H1 (cell line): ENCODE results near the gene SLC6A19. TPM values are rescaled to one million over a fixed set of nuclear protein-coding genes. Genes with fewer than 3 reads are reported as not detected.

Experiments
- CTCF ChIA-PET: fragments of 300-600 bp; sonication (Branson Sonifier 250); formaldehyde crosslinking; loops from one replicate; lab custom pipeline; 2021; ENCODE audit not compliant: partially characterized antibody; lab: Charles Lee
- POLR2A ChIA-PET: fragments of 300-600 bp; sonication (Branson Sonifier 250); formaldehyde crosslinking; loops from one replicate; lab custom pipeline; 2021; ENCODE audit warnings: inconsistent platforms; ENCODE audit not compliant: partially characterized antibody; lab: Charles Lee
- DNase-seq, 2 experiments: peaks; one replicate each; pipeline versions ENCODE4 v3.0.0 to v3.0.0-alpha.2; 2010 to 2022; ENCODE audit warnings: low spot score in 2 of 2, low read depth in 1 of 2, mixed read lengths in 1 of 2
- FAIRE-seq: peaks from 2 replicates; lab custom pipeline; 2011; peaks lifted over from hg19 to GRCh38; lab: Jason Lieb, UNC
- H2AFZ ChIP-seq: 2 replicates; pipeline ENCODE4 v1.8.1; 2012; ENCODE audit warnings: low read length, inconsistent platforms
- H2AK5ac ChIP-seq: 2 replicates; pipeline ENCODE4 v1.6.1; 2013; ENCODE audit warnings: low read depth, low read length
- H2BK120ac ChIP-seq: replicated peaks from 2 replicates; pipeline ENCODE3; 2013; ENCODE audit warnings: low read depth, low read length, inconsistent platforms
- H2BK12ac ChIP-seq: 2 replicates; pipeline ENCODE4 v1.6.1; 2013; ENCODE audit warnings: low read depth, low read length
- H2BK15ac ChIP-seq: 2 replicates; pipeline ENCODE4 v1.6.1; 2013; ENCODE audit warnings: low read length
- H2BK20ac ChIP-seq: 2 replicates; pipeline ENCODE4 v1.6.1; 2013; ENCODE audit warnings: low read length
- H2BK5ac ChIP-seq: 2 replicates; pipeline ENCODE4 v1.6.1; 2013; ENCODE audit warnings: low read depth, low read length
- H3K14ac ChIP-seq: 2 replicates; pipeline ENCODE4 v1.6.1; 2013; ENCODE audit warnings: inconsistent platforms; ENCODE audit not compliant: insufficient read length
- H3K18ac ChIP-seq: 2 replicates; pipeline ENCODE4 v1.6.1; 2013; ENCODE audit warnings: low read length; ENCODE audit errors: extremely low read depth
- H3K23ac ChIP-seq: 2 replicates; pipeline ENCODE4 v1.6.1; 2013; ENCODE audit warnings: inconsistent platforms; ENCODE audit not compliant: insufficient read length
- H3K23me2 ChIP-seq: 2 replicates; pipeline ENCODE4 v1.6.1; 2013; ENCODE audit warnings: low read depth, low read length
- H3K27ac ChIP-seq: 2 replicates; pipeline ENCODE4 v1.6.1; 2011; ENCODE audit warnings: low read depth, low read length, inconsistent platforms
- H3K27me3 ChIP-seq, 4 experiments: replicated peaks in 1 of 4; 1 replicate in 1 of 4; 2 replicates in 3 of 4; pipeline versions ENCODE4 v1.6.1 to v1.8.1; 2011 to 2013; ENCODE audit warnings: low read length in 3 of 4, mild to moderate bottlenecking in 3 of 4, inconsistent platforms in 2 of 4, mixed read lengths in 2 of 4, moderate library complexity in 1 of 4; ENCODE audit not compliant: control insufficient read depth in 3 of 4, insufficient read depth in 3 of 4; ENCODE audit errors: extremely low read depth in 1 of 4
- H3K36me3 ChIP-seq, 4 experiments: 2 replicates each; pipeline versions ENCODE4 v1.6.1 to v1.8.1; 2011 to 2013; ENCODE audit warnings: mild to moderate bottlenecking in 4 of 4, low read length in 3 of 4, moderate library complexity in 2 of 4, control low read depth in 1 of 4, inconsistent platforms in 1 of 4; ENCODE audit not compliant: insufficient read depth in 4 of 4, control insufficient read depth in 2 of 4
- H3K4ac ChIP-seq: replicated peaks from 2 replicates; pipeline ENCODE3; 2013; ENCODE audit warnings: low read length, low read depth, mixed read lengths, inconsistent platforms; ENCODE audit not compliant: insufficient read length
- H3K4me1 ChIP-seq, 4 experiments: replicated peaks in 1 of 4; 1 replicate in 1 of 4; 2 replicates in 3 of 4; pipeline versions ENCODE4 v1.6.1 to v1.8.1; 2011 to 2013; ENCODE audit warnings: low read length in 3 of 4, inconsistent platforms in 2 of 4, mixed read lengths in 1 of 4; ENCODE audit not compliant: insufficient read depth in 4 of 4, control insufficient read depth in 3 of 4
- H3K4me2 ChIP-seq, 2 experiments: 2 replicates each; pipeline versions ENCODE4 v1.6.1 to v1.8.1; 2011 to 2013; ENCODE audit warnings: low read depth in 2 of 2, low read length in 2 of 2, control low read depth in 1 of 2, inconsistent platforms in 1 of 2, mild to moderate bottlenecking in 1 of 2; ENCODE audit not compliant: insufficient read depth in 1 of 2
- H3K4me3 ChIP-seq, 4 experiments: fragments of 200-600, 300-600 bp in 1 of 4; sonication (generic), shearing (Covaris generic), sonication (Bioruptor Twin) in 1 of 4; 2 replicates each; pipeline versions ENCODE4 v1.5.1 to v1.8.1; 2011 to 2016; ENCODE audit warnings: low read length in 4 of 4, low read depth in 3 of 4, control low read depth in 2 of 4, inconsistent platforms in 2 of 4, mild to moderate bottlenecking in 2 of 4, mixed read lengths in 1 of 4, moderate library complexity in 1 of 4; ENCODE audit not compliant: insufficient read depth in 2 of 4; ENCODE audit errors: extremely low read depth in 1 of 4
- H3K56ac ChIP-seq: replicated peaks from 2 replicates; pipeline ENCODE3; 2013; ENCODE audit warnings: low read depth, mild to moderate bottlenecking, mixed read lengths, low read length, inconsistent platforms; ENCODE audit not compliant: insufficient read length
- H3K79me1 ChIP-seq: 2 replicates; pipeline ENCODE4 v1.6.1; 2013; ENCODE audit warnings: low read depth, low read length, control low read depth
- H3K79me2 ChIP-seq, 2 experiments: 2 replicates each; pipeline versions ENCODE4 v1.6.1 to v1.8.1; 2012 to 2013; ENCODE audit warnings: low read length in 2 of 2, mild to moderate bottlenecking in 2 of 2, inconsistent platforms in 1 of 2; ENCODE audit not compliant: insufficient read depth in 2 of 2, control insufficient read depth in 1 of 2
- H3K9ac ChIP-seq, 4 experiments: replicated peaks in 1 of 4; 1 replicate in 1 of 4; 2 replicates in 3 of 4; pipeline versions ENCODE4 v1.6.1 to v1.8.1; 2011 to 2013; ENCODE audit warnings: low read depth in 3 of 4, low read length in 3 of 4, control low read depth in 2 of 4, mild to moderate bottlenecking in 2 of 4, moderate library complexity in 2 of 4, inconsistent platforms in 1 of 4; ENCODE audit errors: extremely low read depth in 1 of 4
- H3K9me3 ChIP-seq, 2 experiments: 2 replicates each; pipeline versions ENCODE4 v1.6.1 to v1.8.1; 2012 to 2013; ENCODE audit warnings: mild to moderate bottlenecking in 2 of 2, moderate library complexity in 2 of 2, control low read depth in 1 of 2, inconsistent platforms in 1 of 2, low read depth in 1 of 2, low read length in 1 of 2, mixed read lengths in 1 of 2; ENCODE audit not compliant: insufficient read depth in 2 of 2
- H4K20me1 ChIP-seq, 2 experiments: replicated peaks in 1 of 2; 2 replicates each; pipeline versions ENCODE3 to v1.8.1; 2011 to 2013; ENCODE audit warnings: inconsistent platforms in 2 of 2, low read length in 2 of 2, mild to moderate bottlenecking in 1 of 2; ENCODE audit not compliant: insufficient read depth in 2 of 2, control insufficient read depth in 1 of 2
- H4K5ac ChIP-seq: 2 replicates; pipeline ENCODE4 v1.6.1; 2013; ENCODE audit warnings: low read length, low read depth, mixed read lengths, inconsistent platforms; ENCODE audit not compliant: insufficient read length
- H4K8ac ChIP-seq: 2 replicates; pipeline ENCODE4 v1.8.0; 2013; ENCODE audit warnings: mild to moderate bottlenecking, moderate library complexity, low read length, inconsistent platforms; ENCODE audit not compliant: insufficient read depth; ENCODE audit errors: extremely low read depth
- H4K91ac ChIP-seq: replicated peaks from 2 replicates; pipeline ENCODE3; 2013; ENCODE audit warnings: low read length, mixed read lengths, inconsistent platforms; ENCODE audit not compliant: insufficient read length
- BACH1 ChIP-seq: IDR thresholded peaks from 2 replicates; pipeline ENCODE4 v1.6.1; 2012; ENCODE audit warnings: low read length, improper control_type of control experiment
- BRCA1 ChIP-seq: IDR thresholded peaks from 2 replicates; pipeline ENCODE4 v1.6.1; 2012; ENCODE audit warnings: low read depth, low read length, improper control_type of control experiment
- CHD2 ChIP-seq: IDR thresholded peaks from 2 replicates; pipeline ENCODE4 v1.6.1; 2012; ENCODE audit warnings: low read length, improper control_type of control experiment
- GTF2F1 ChIP-seq: IDR thresholded peaks from 2 replicates; pipeline ENCODE4 v1.6.1; 2012; ENCODE audit warnings: low read depth, low read length, improper control_type of control experiment, borderline replicate concordance
- HDAC2 ChIP-seq, 2 experiments: fragments of 300-600 bp in 1 of 2; sonication (generic) in 1 of 2; IDR thresholded peaks; 2 replicates each; pipeline ENCODE4 v1.6.1; 2011 to 2012; ENCODE audit warnings: low read depth in 2 of 2, low read length in 2 of 2, mild to moderate bottlenecking in 2 of 2, moderate library complexity in 2 of 2, borderline replicate concordance in 1 of 2, inconsistent platforms in 1 of 2
- KDM1A ChIP-seq: fragments of 200-600, 300-600 bp; sonication (generic); IDR thresholded peaks from 2 replicates; pipeline ENCODE4 v1.7.1; 2016; ENCODE audit warnings: mild to moderate bottlenecking, low read length, borderline replicate concordance
- POLR2AphosphoS5 ChIP-seq: IDR thresholded peaks from 2 replicates; pipeline ENCODE4 v1.6.1; 2011; ENCODE audit warnings: low read depth, low read length
- RNF2 ChIP-seq: fragments of 200-900, 300-1000 bp; sonication (generic); IDR thresholded peaks from 2 replicates; pipeline ENCODE4 v1.7.1; 2016; ENCODE audit warnings: borderline replicate concordance, low read depth, mild to moderate bottlenecking, antibody characterized with exemption, low read length; ENCODE audit not compliant: poor library complexity, severe bottlenecking; ENCODE audit errors: missing control alignments
- SP1 ChIP-seq: IDR thresholded peaks from 2 replicates; pipeline ENCODE4 v1.6.1; 2011; ENCODE audit warnings: low read depth, low read length
- SUZ12 ChIP-seq: fragments of 200-600 bp; sonication (generic); IDR thresholded peaks from 2 replicates; pipeline ENCODE4 v1.6.1; 2012; ENCODE audit warnings: mild to moderate bottlenecking, inconsistent platforms, low read length, moderate library complexity, mixed read lengths
- TBP ChIP-seq: IDR thresholded peaks from 2 replicates; pipeline ENCODE4 v1.6.1; 2011; ENCODE audit warnings: low read depth, low read length, improper control_type of control experiment
- TCF12 ChIP-seq: IDR thresholded peaks from 2 replicates; pipeline ENCODE4 v1.6.1; 2011; ENCODE audit warnings: low read depth, mild to moderate bottlenecking, low read length
- WGBS, 2 experiments: shearing (Covaris generic) in 1 of 2; methylation state at CpG; one replicate each; pipeline versions ENCODE4 v1.1.6 to v1.1.7; 2013 to 2015; ENCODE audit warnings: low lambda C conversion rate in 2 of 2, mixed read lengths in 2 of 2, inconsistent platforms in 1 of 2, low coverage in 1 of 2, missing lambda C conversion rate in 1 of 2; ENCODE audit not compliant: insufficient replicate concordance in 2 of 2, insufficient coverage in 1 of 2, insufficient read length in 1 of 2; ENCODE audit errors: extremely low coverage in 1 of 2, missing lambda C conversion rate in 1 of 2; 5-methylcytosine and 5-hydroxymethylcytosine counted together
- polyA plus RNA-seq, 7 experiments: library from polyadenylated mRNA; depleted of rRNA in 3 of 7; stranded (reverse) in 5 of 7; unstranded in 2 of 7; fragments of >200 nt in 5 of 7; fragments of 200-250 nt in 2 of 7; gene quantifications; 1 replicate in 5 of 7; 2 replicates in 1 of 7; 4 replicates in 1 of 7; pipeline versions ENCODE4 v1.2.1 to v1.2.3, GENCODE V29; 2011 to 2013; ENCODE audit warnings: missing spikeins in 2 of 7, mixed read lengths in 2 of 7
- total RNA-seq: library from RNA; stranded (reverse); fragmentation: NEBNext Ultra II Directional; extraction: Animal tissue kit (Norgen Biotek cat#: 25700); gene quantifications from 2 replicates; pipeline ENCODE4 v1.2.1, GENCODE V29; 2021

Gene SLC6A19
- total and polyA plus RNA-seq, 2 of the 8 experiments (the other 6 are each of a cell fraction or from before 2014, with no cell fraction given), result 0.02 TPM; not detected in 1

- H2BK5ac ChIP-seq, result no peak overlapping the region
- no peaks in the 10 kb centered on the region for H3K27me3 ChIP-seq
- no peak overlapping the region for H2AK5ac ChIP-seq
- no peak overlapping the region for H2BK120ac ChIP-seq
- H3K9ac ChIP-seq, result no peak overlapping the region
- H4K8ac ChIP-seq, result no peak overlapping the region; the same call in 1 of the 2 replicates
- no peak for FAIRE-seq
- no peak overlapping the region for H3K14ac ChIP-seq
- H3K4me2 ChIP-seq, result no peak overlapping the region
- H3K23me2 ChIP-seq, result no peaks in the 10 kb centered on the region
- no peak overlapping the region for H3K18ac ChIP-seq
- no peak overlapping the region for H4K5ac ChIP-seq
- no peak overlapping the region for H2BK12ac ChIP-seq
- H4K91ac ChIP-seq, result no peak overlapping the region
- POLR2A ChIA-PET, result no interaction called here
- peaks cover 0 to 3% of the 10 kb centered on the region in 2 experiments; a peak in 1 of 4 replicates for H3K9me3 ChIP-seq
- H2AFZ ChIP-seq, result no peak overlapping the region
- H2BK20ac ChIP-seq, result no peak overlapping the region
- no peak for DNase-seq
- H3K79me2 ChIP-seq, result no peaks in the 10 kb centered on the region
- no peaks in the 10 kb centered on the region for H3K36me3 ChIP-seq
- WGBS, 2 experiments, result 84% methylated on average over 22 of the region's 27 CpGs; no CpG with 5 or more reads in 1 of the 2 experiments
- H3K23ac ChIP-seq, result no peak overlapping the region
- H3K56ac ChIP-seq, result no peak overlapping the region
- CTCF ChIA-PET, result interaction anchor here (0.5 to 5.5 kb wide), 2 partner anchors 13 to 103 kb away, joined by 4 to 30 read pairs; no protein-coding TSS in a partner anchor
- no peaks in the 10 kb centered on the region for H3K79me1 ChIP-seq
- H3K4me3 ChIP-seq, result no peak overlapping the region
- H3K27ac ChIP-seq, result no peak overlapping the region
- no peaks in the 10 kb centered on the region for H3K4me1 ChIP-seq
- no peak overlapping the region for H3K4ac ChIP-seq
- no peaks in the 10 kb centered on the region for H4K20me1 ChIP-seq
- no peak overlapping the region for H2BK15ac ChIP-seq
- no peak for TF ChIP-seq CHD2
- no peak for TF ChIP-seq SP1
- TF ChIP-seq TCF12, result no peak
- TF ChIP-seq BRCA1, result no peak
- no peak for TF ChIP-seq RNF2
- no peak for TF ChIP-seq POLR2AphosphoS5
- TF ChIP-seq BACH1, result no peak
- TF ChIP-seq KDM1A, result no peak
- no peak for TF ChIP-seq GTF2F1
- TF ChIP-seq TBP, result no peak
- no peak for TF ChIP-seq SUZ12
- no peak for TF ChIP-seq HDAC2 (IDR thresholded peaks at IDR 0.05; ENCODE audit: borderline replicate concordance in 1 of 2, low read depth in 2 of 2, low read length in 2 of 2)
Measured at GRCh38 chr5:1181451-1182359, 19.7 kb upstream of the SLC6A19 start.
